K562 (cell line): ENCODE measurements around the gene PRTFDC1. TPM values are rescaled to one million over a fixed set of nuclear protein-coding genes. Genes with fewer than 3 reads are reported as not detected.

Source experiments
- ATAC-seq: fragments of 200-7000 bp; cut with Tn5 transposase; 3 replicates; pipeline ENCODE4 v1.9.1; 2020; ENCODE audit warnings: moderate library complexity
- BruUV-seq: library from RNA; stranded (reverse); fragments of 400-500 nt; replicated peaks from 2 replicates; lab custom pipeline; 2021; lab: Mats Ljungman, UMichigan
- CTCF ChIA-PET: fragments of 300-600 bp; formaldehyde crosslinking; extraction: SDS; loops from one replicate; lab custom pipeline; 2021; ENCODE audit warnings: low intra/inter-chr PET ratio; lab: Yijun Ruan, JAX
- POLR2A ChIA-PET: fragments of 300-600, 350-650 bp; sonication (Branson Sonifier 250); formaldehyde crosslinking; extraction: SDS; loops from one replicate; lab custom pipeline; 2021; ENCODE audit warnings: antibody characterized with exemption, inconsistent platforms; lab: Yijun Ruan, JAX
- DNase-seq, 4 experiments: peaks; one replicate each; pipeline versions ENCODE4 v3.0.0 to v3.0.0-alpha.2; 2011 to 2018; ENCODE audit warnings: low spot score in 3 of 4, mixed read lengths in 3 of 4; ENCODE audit errors: extremely low read depth in 1 of 4
- FAIRE-seq: peaks from 2 replicates; lab custom pipeline; 2011; peaks lifted over from hg19 to GRCh38; lab: Jason Lieb, UNC
- H2AFZ ChIP-seq: 2 replicates; pipeline ENCODE4 v1.6.0; 2011; ENCODE audit warnings: low read depth, low read length, control low read depth, inconsistent platforms
- H3K27ac ChIP-seq: fragments of 200-600 bp; 3 replicates; pipeline ENCODE4 v1.8.0; 2011; ENCODE audit warnings: low read depth, mild to moderate bottlenecking, control low read depth, inconsistent platforms, low read length, moderate library complexity, mixed read lengths; ENCODE audit errors: extremely low read depth
- H3K27me3 ChIP-seq, 2 experiments: fragments of 300-600 bp in 1 of 2; 2 replicates in 1 of 2; 3 replicates in 1 of 2; pipeline versions ENCODE4 v1.6.0 to v1.8.0; 2011; ENCODE audit warnings: inconsistent platforms in 2 of 2, low read length in 2 of 2, mild to moderate bottlenecking in 1 of 2, mixed read lengths in 1 of 2, moderate library complexity in 1 of 2; ENCODE audit not compliant: control insufficient read depth in 2 of 2, insufficient read depth in 2 of 2
- H3K36me3 ChIP-seq: fragments of 300-600 bp; 3 replicates; pipeline ENCODE4 v1.8.0; 2011; ENCODE audit warnings: mild to moderate bottlenecking, low read length, inconsistent platforms; ENCODE audit not compliant: control insufficient read depth, insufficient read depth
- H3K4me1 ChIP-seq, 2 experiments: fragments of 200-600 bp in 1 of 2; replicated peaks in 1 of 2; 2 replicates in 1 of 2; 3 replicates in 1 of 2; pipeline versions ENCODE4 v1.5.1 to v1.8.0; 2011; ENCODE audit warnings: inconsistent platforms in 2 of 2, low read length in 2 of 2, mild to moderate bottlenecking in 1 of 2, mixed read lengths in 1 of 2, moderate library complexity in 1 of 2; ENCODE audit not compliant: control insufficient read depth in 2 of 2, insufficient read depth in 2 of 2
- H3K4me2 ChIP-seq: 2 replicates; pipeline ENCODE4 v1.6.1; 2011; ENCODE audit warnings: low read length, control low read depth, inconsistent platforms, mixed read lengths; ENCODE audit not compliant: insufficient read depth
- H3K4me3 ChIP-seq: fragments of 200-600 bp; sonication (generic), shearing (Covaris generic); 2 replicates; pipeline ENCODE4 v1.5.1; 2016; ENCODE audit warnings: control low read depth, inconsistent platforms
- H3K79me2 ChIP-seq: fragments of 200-600 bp; 3 replicates; pipeline ENCODE4 v1.8.0; 2011; ENCODE audit warnings: low read length, inconsistent platforms; ENCODE audit not compliant: control insufficient read depth, insufficient read depth
- H3K9ac ChIP-seq, 2 experiments: 2 replicates each; pipeline versions ENCODE4 v1.6.0 to v1.6.1; 2011; ENCODE audit warnings: low read depth in 2 of 2, low read length in 2 of 2, control low read depth in 1 of 2, inconsistent platforms in 1 of 2, mild to moderate bottlenecking in 1 of 2, mixed read lengths in 1 of 2; ENCODE audit not compliant: insufficient read depth in 1 of 2
- H3K9me1 ChIP-seq: one replicate; pipeline ENCODE4 v1.6.0; 2011; ENCODE audit warnings: inconsistent platforms, mild to moderate bottlenecking, low read length, moderate library complexity; ENCODE audit not compliant: control insufficient read depth, insufficient read depth
- H3K9me3 ChIP-seq: replicated peaks from 2 replicates; pipeline ENCODE4 v1.5.1; 2011; ENCODE audit warnings: low read depth, low read length, inconsistent platforms; ENCODE audit not compliant: control insufficient read depth, insufficient read depth
- H4K20me1 ChIP-seq: replicated peaks from 2 replicates; pipeline ENCODE4 v1.6.1; 2011; ENCODE audit warnings: low read length, inconsistent platforms, mixed read lengths; ENCODE audit not compliant: control insufficient read depth, insufficient read depth
- ATF2 ChIP-seq: sonication (generic); formaldehyde crosslinking; IDR thresholded peaks from 2 replicates; pipeline ENCODE4 v1.8.1; 2022; ENCODE audit warnings: missing genetic modification reagents
- MAFK ChIP-seq: IDR thresholded peaks from 2 replicates; pipeline ENCODE4 v1.6.1; 2011; ENCODE audit warnings: low read length, improper control_type of control experiment
- MCM5 ChIP-seq: fragments of 450-650 bp; IDR thresholded peaks from 2 replicates; pipeline ENCODE4 v1.6.1; 2016; ENCODE audit warnings: low read depth
- POLR2H ChIP-seq: IDR thresholded peaks from 2 replicates; pipeline ENCODE4 v1.6.1; 2016; ENCODE audit warnings: missing genetic modification characterization, low read depth, mild to moderate bottlenecking, control low read depth, missing compliant biosample characterization, moderate library complexity
- RB1 ChIP-seq: fragments of 450-650 bp; IDR thresholded peaks from 2 replicates; pipeline ENCODE4 v1.6.1; 2017; ENCODE audit warnings: low read depth, mild to moderate bottlenecking
- VEZF1 ChIP-seq: fragments of 200-800 bp; sonication (Bioruptor generic); IDR thresholded peaks from 2 replicates; pipeline ENCODE4 v1.6.1; 2017; ENCODE audit warnings: missing genetic modification characterization, missing compliant biosample characterization
- ZBED1 ChIP-seq: IDR thresholded peaks from 2 replicates; pipeline ENCODE4 v1.6.1; 2014
- ZBTB1 ChIP-seq: sonication (generic); formaldehyde crosslinking; IDR thresholded peaks from 2 replicates; pipeline ENCODE4 v1.8.1; 2023; ENCODE audit warnings: missing genetic modification reagents, low read depth, mild to moderate bottlenecking, borderline replicate concordance
- ZNF121 ChIP-seq: sonication (generic); formaldehyde crosslinking; conservative IDR thresholded peaks from 2 replicates; pipeline ENCODE4 v1.8.0; 2022; ENCODE audit warnings: missing genetic modification reagents
- WGBS: fragments of 100-300 bp; shearing (Covaris generic); methylation state at CpG from one replicate; pipeline ENCODE4 v1.1.6; 2016; ENCODE audit warnings: low coverage, mixed read lengths; ENCODE audit not compliant: insufficient coverage; ENCODE audit errors: missing lambda C conversion rate; 5-methylcytosine and 5-hydroxymethylcytosine counted together
- in situ Hi-C: fragments of 300-500 bp; cut with MboI; formaldehyde crosslinking; loops from 4 replicates; pipeline ENCODE4 v1.15.0; 2018; ENCODE audit warnings: inconsistent platforms, mixed read lengths
- intact Hi-C: fragments of 100-400 bp; cut with micrococcal nuclease; formaldehyde crosslinking; loops from 2 replicates; pipeline ENCODE4 v1.14.2; 2022
- polyA plus RNA-seq, 8 experiments: library from polyadenylated mRNA; depleted of rRNA in 4 of 8; stranded (reverse) in 5 of 8; unstranded in 3 of 8; fragments of >200 nt; fragmentation: Nextera tagmentation in 2 of 8; fragmentation: Illumina TruSeq in 1 of 8; extraction: Ambion mirVana in 2 of 8; extraction: Trizol in 1 of 8; gene quantifications; 2 replicates each; pipeline versions ENCODE4 v1.2.1 to v1.2.3, GENCODE V29; 2011 to 2014; ENCODE audit warnings: inconsistent platforms in 1 of 8, missing spikeins in 1 of 8
- total RNA-seq, 7 experiments: library from RNA; depleted of rRNA in 6 of 7; stranded (reverse); fragments of >200 nt in 6 of 7; fragmentation: Illumina TruSeq in 2 of 7; extraction: Trizol in 2 of 7; gene quantifications; 2 replicates each; pipeline versions ENCODE4 v1.2.1 to v1.2.3, GENCODE V29; 2011 to 2021; ENCODE audit warnings: low replicate concordance in 1 of 7
- TF ChIP-seq, protein P1 (sequence below): fragments of 200-800 bp; sonication (Bioruptor generic); IDR thresholded peaks from 2 replicates; pipeline ENCODE4 v1.6.1; 2017; ENCODE audit warnings: missing genetic modification characterization, missing compliant biosample characterization
- TF ChIP-seq, protein P2 (sequence below): fragments of 250-450 bp; sonication (Bioruptor Pico); IDR thresholded peaks from 2 replicates; pipeline ENCODE4 v1.8.0; 2021; ENCODE audit warnings: moderate library complexity, mild to moderate bottlenecking, inconsistent platforms

Gene PRTFDC1
- total and polyA plus RNA-seq, 9 of the 15 experiments (the other 6 are each of a cell fraction or from before 2014, with no cell fraction given): 7.0 to 27.6 (median 10.0) TPM

GRCh38 chr10:24843256-24843655, 109.2 kb downstream of the PRTFDC1 start:
- Histone ChIP-seq H2AFZ (no peak overlapping the region), H3K79me2 (no peaks in the 10 kb centered on the region), H3K9me3 (no peaks in the 10 kb centered on the region), H3K9me1 (no peaks in the 10 kb centered on the region), H4K20me1 (no peaks in the 10 kb centered on the region), H3K36me3 (no peaks in the 10 kb centered on the region), H3K9ac (no peak overlapping the region), H3K4me3 (no peak overlapping the region), H3K27me3 (no peaks in the 10 kb centered on the region), H3K4me2 (no peak overlapping the region), H3K4me1 (peaks cover 0 to 11% of the 10 kb centered on the region in 2 experiments; a peak in 3 of 5 replicates), H3K27ac (no peak overlapping the region)
- in situ Hi-C loops (no loop called here), intact Hi-C loops (no loop called here)
- whole genome bisulfite sequencing: 46% methylated on average over 2 of the region's 2 CpGs
- no TSS peak for BruUV-seq
- DNase-seq (no peak), ATAC-seq (no peak), FAIRE-seq (no peak)
- TF ChIP-seq, protein P1, sequence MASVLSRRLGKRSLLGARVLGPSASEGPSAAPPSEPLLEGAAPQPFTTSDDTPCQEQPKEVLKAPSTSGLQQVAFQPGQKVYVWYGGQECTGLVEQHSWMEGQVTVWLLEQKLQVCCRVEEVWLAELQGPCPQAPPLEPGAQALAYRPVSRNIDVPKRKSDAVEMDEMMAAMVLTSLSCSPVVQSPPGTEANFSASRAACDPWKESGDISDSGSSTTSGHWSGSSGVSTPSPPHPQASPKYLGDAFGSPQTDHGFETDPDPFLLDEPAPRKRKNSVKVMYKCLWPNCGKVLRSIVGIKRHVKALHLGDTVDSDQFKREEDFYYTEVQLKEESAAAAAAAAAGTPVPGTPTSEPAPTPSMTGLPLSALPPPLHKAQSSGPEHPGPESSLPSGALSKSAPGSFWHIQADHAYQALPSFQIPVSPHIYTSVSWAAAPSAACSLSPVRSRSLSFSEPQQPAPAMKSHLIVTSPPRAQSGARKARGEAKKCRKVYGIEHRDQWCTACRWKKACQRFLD (CRISPR knock-in tag): no peak
- TF ChIP-seq ZBTB1 (no peak), ZNF121 (CRISPR knock-in tag) (no peak)
- ChIA-PET POLR2A (no interaction called here), CTCF (no interaction called here)

GRCh38 chr10:24842856-24843255, 109.5 kb downstream of the PRTFDC1 start:
- BruUV-seq: no TSS peak
- in situ Hi-C loops: no loop called here
- TF ChIP-seq RB1: no peak
- no peak for TF ChIP-seq VEZF1
- TF ChIP-seq MAFK: no peak
- TF ChIP-seq ATF2: no peak
- no peak for TF ChIP-seq MCM5
- TF ChIP-seq ZBED1: no peak
- TF ChIP-seq, protein P2, sequence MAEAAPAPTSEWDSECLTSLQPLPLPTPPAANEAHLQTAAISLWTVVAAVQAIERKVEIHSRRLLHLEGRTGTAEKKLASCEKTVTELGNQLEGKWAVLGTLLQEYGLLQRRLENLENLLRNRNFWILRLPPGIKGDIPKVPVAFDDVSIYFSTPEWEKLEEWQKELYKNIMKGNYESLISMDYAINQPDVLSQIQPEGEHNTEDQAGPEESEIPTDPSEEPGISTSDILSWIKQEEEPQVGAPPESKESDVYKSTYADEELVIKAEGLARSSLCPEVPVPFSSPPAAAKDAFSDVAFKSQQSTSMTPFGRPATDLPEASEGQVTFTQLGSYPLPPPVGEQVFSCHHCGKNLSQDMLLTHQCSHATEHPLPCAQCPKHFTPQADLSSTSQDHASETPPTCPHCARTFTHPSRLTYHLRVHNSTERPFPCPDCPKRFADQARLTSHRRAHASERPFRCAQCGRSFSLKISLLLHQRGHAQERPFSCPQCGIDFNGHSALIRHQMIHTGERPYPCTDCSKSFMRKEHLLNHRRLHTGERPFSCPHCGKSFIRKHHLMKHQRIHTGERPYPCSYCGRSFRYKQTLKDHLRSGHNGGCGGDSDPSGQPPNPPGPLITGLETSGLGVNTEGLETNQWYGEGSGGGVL (CRISPR knock-in tag): no peak
- no peak for TF ChIP-seq POLR2H

More at GRCh38 chr10:24842856-24843255, 109.5 kb downstream of the PRTFDC1 start:
- Histone ChIP-seq H3K9me1 (no peaks in the 10 kb centered on the region), H3K79me2 (no peaks in the 10 kb centered on the region), H3K27ac (no peak overlapping the region), H3K9ac (no peak overlapping the region), H3K4me1 (peaks cover 0 to 11% of the 10 kb centered on the region in 2 experiments; a peak in 3 of 5 replicates), H3K27me3 (no peaks in the 10 kb centered on the region), H3K4me2 (no peak overlapping the region), H3K4me3 (no peak overlapping the region), H3K36me3 (no peaks in the 10 kb centered on the region), H3K9me3 (no peaks in the 10 kb centered on the region), H2AFZ (no peak overlapping the region), H4K20me1 (no peaks in the 10 kb centered on the region)
- DNase-seq: no peak
- no peak for ATAC-seq
- FAIRE-seq: no peak
- 65% methylated on average over 2 of the region's 2 CpGs for WGBS
- intact Hi-C loops: no loop called here
- CTCF ChIA-PET: no interaction called here
- POLR2A ChIA-PET: no interaction called here
